NCI-H524 treated with DMSO at 0.1 percent for 48 hours (cell line): ENCODE measurements around the gene PIK3C2B.
"Not testable (repeated sequence)": the region's sequence is repeated elsewhere in the genome, so short reads cannot be mapped to it uniquely, and the experiment has no call there.

Source experiments
- DNase-seq: peaks from one replicate; lab custom pipeline; 2025; lab: John Stamatoyannopoulos, UW

Gene PIK3C2B

GRCh38 chr1:204494281-204495077 is at the start of gene PIK3C2B:
Gene PIK3C2B (minus strand): TSS chr1:204494805. CDS start chr1:204469802, 25,003 bp downstream.
- DNase-seq: peak; percentile 7

GRCh38 chr1:204544321-204544720 is 49.7 kb upstream of the PIK3C2B start:
- DNase-seq: no peak

- DNase-seq: no peak
Measured at GRCh38 chr1:204541626-204542025, 47.0 kb upstream of the PIK3C2B start.

- DNase-seq: no peak
Measured at GRCh38 chr1:204532832-204533231, 38.2 kb upstream of the PIK3C2B start.

- DNase-seq: no peak
Measured at GRCh38 chr1:204530932-204531331, 36.3 kb upstream of the PIK3C2B start.

- no peak for DNase-seq
Measured at GRCh38 chr1:204529371-204529895, 34.8 kb upstream of the PIK3C2B start.

- DNase-seq: no peak
Measured at GRCh38 chr1:204528677-204529076, 34.1 kb upstream of the PIK3C2B start.

- no peak for DNase-seq
Measured at GRCh38 chr1:204528241-204528640, 33.6 kb upstream of the PIK3C2B start.

- no peak for DNase-seq
Measured at GRCh38 chr1:204524986-204525385, 30.4 kb upstream of the PIK3C2B start.

GRCh38 chr1:204523605-204524215 is 29.1 kb upstream of the PIK3C2B start:
- no peak for DNase-seq

- not testable (repeated sequence) for DNase-seq
Measured at GRCh38 chr1:204521941-204522521, 27.4 kb upstream of the PIK3C2B start.

GRCh38 chr1:204520834-204521709 is 26.5 kb upstream of the PIK3C2B start:
- DNase-seq: no peak

GRCh38 chr1:204517382-204517781 is 22.8 kb upstream of the PIK3C2B start:
- DNase-seq: not testable (repeated sequence)

GRCh38 chr1:204516180-204516879 is 21.7 kb upstream of the PIK3C2B start, which contains the start of gene MDM4:
Gene MDM4 (plus strand): TSS chr1:204516406. CDS start chr1:204525519, 9,113 bp downstream.
- DNase-seq: peak; percentile 82

- DNase-seq: no peak
Measured at GRCh38 chr1:204514828-204515227, 20.2 kb upstream of the PIK3C2B start.

- no peak for DNase-seq
Measured at GRCh38 chr1:204513117-204513716, 18.6 kb upstream of the PIK3C2B start.

- no peak for DNase-seq
Measured at GRCh38 chr1:204511366-204511765, 16.8 kb upstream of the PIK3C2B start.

GRCh38 chr1:204509186-204509635 is 14.6 kb upstream of the PIK3C2B start:
- no peak for DNase-seq

GRCh38 chr1:204507317-204508105 is 12.9 kb upstream of the PIK3C2B start:
- peak; percentile 14 for DNase-seq

GRCh38 chr1:204506969-204507316 is 12.3 kb upstream of the PIK3C2B start:
- DNase-seq: peak; percentile 51
